ENCODE data around the gene SNX10.

DNA sequence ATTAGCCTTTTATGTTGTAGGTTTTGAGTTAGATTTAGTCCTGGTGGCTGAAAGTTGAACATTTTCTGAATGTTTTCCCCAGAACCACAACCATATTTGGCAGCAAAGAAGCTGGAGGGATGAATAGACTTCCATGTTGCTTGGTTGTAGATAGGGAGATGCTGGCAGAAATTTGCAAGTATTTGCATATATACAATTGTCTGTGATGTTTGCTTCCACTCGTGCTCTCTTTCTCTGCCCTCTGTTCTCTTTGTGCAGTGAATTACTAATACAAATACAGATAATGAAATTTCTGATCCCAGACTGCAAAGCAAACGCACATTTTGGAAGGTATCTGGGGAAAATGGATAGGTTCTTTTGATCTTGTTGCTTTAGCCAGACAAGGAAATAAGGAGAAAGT, 96.1 kb downstream of the SNX10 start:
- TF ChIP-seq, protein P1, sequence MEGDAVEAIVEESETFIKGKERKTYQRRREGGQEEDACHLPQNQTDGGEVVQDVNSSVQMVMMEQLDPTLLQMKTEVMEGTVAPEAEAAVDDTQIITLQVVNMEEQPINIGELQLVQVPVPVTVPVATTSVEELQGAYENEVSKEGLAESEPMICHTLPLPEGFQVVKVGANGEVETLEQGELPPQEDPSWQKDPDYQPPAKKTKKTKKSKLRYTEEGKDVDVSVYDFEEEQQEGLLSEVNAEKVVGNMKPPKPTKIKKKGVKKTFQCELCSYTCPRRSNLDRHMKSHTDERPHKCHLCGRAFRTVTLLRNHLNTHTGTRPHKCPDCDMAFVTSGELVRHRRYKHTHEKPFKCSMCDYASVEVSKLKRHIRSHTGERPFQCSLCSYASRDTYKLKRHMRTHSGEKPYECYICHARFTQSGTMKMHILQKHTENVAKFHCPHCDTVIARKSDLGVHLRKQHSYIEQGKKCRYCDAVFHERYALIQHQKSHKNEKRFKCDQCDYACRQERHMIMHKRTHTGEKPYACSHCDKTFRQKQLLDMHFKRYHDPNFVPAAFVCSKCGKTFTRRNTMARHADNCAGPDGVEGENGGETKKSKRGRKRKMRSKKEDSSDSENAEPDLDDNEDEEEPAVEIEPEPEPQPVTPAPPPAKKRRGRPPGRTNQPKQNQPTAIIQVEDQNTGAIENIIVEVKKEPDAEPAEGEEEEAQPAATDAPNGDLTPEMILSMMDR (conservative IDR thresholded peaks at IDR 0.05), result no peak
- TF ChIP-seq ZFX (IDR thresholded peaks at IDR 0.05), result no peak
